ENCODE data around the gene CD59. TPM values are rescaled to one million over a fixed set of nuclear protein-coding genes. Genes with fewer than 3 reads are reported as not detected.

CD59 gene
- total RNA-seq, 1 donor from 2014 or later = 816 TPM

DNA sequence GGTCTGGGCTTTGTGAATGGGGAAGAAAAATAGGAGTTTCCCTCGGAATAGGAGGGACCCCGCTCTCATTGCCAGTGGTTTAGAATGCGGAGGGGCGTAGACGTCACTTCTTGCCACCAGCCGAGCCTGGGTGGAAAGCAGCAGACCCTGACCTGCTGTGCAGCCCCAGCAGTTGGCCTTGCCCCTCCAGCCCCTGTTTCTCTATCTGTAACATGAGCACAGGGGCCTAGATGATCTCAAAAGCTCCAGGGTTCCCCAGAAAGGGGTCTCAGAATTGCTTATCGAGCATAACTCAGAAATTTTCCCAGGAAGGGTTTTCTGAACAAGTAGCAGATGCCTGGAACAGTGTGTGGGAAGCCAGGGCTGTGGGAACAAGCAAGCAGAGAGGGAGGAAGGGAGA, 79.5 kb downstream of the CD59 start:
- no peak overlapping the region for H3K4me3 ChIP-seq
- TF ChIP-seq CTCF (IDR thresholded peaks at IDR 0.05) = no peak
- no peaks in the 10 kb centered on the region for H3K27me3 ChIP-seq (ENCODE audit: low read depth)
- no peak overlapping the region for H3K27ac ChIP-seq
- intact Hi-C loops (cut with DNase I) = no loop called here
- DNase-seq = no peak
- H3K36me3 ChIP-seq = no peaks in the 10 kb centered on the region
- no peaks in the 10 kb centered on the region for H3K4me1 ChIP-seq
- ATAC-seq = no peak
- H3K9me3 ChIP-seq = no peaks in the 10 kb centered on the region

GRCh38 chr11:33655842-33656600, 80.2 kb downstream of the CD59 start:
- H3K27me3 ChIP-seq (ENCODE audit: low read depth) = no peaks in the 10 kb centered on the region
- DNase-seq (no peak), ATAC-seq (no peak)
- H3K4me3 ChIP-seq = no peak overlapping the region
- H3K36me3 ChIP-seq = no peaks in the 10 kb centered on the region
- H3K4me1 ChIP-seq = no peaks in the 10 kb centered on the region
- intact Hi-C loops (cut with DNase I) = no loop called here
- no peaks in the 10 kb centered on the region for H3K9me3 ChIP-seq
- TF ChIP-seq CTCF (IDR thresholded peaks at IDR 0.05) = no peak
- no peak overlapping the region for H3K27ac ChIP-seq

GRCh38 chr11:33654594-33654993, 81.6 kb downstream of the CD59 start:
- H3K36me3 ChIP-seq = no peaks in the 10 kb centered on the region
- ATAC-seq = no peak
- H3K4me3 ChIP-seq = no peak overlapping the region
- no peak overlapping the region for H3K27ac ChIP-seq
- no peaks in the 10 kb centered on the region for H3K4me1 ChIP-seq
- H3K9me3 ChIP-seq = no peaks in the 10 kb centered on the region
- H3K27me3 ChIP-seq (ENCODE audit: low read depth) = no peaks in the 10 kb centered on the region
- TF ChIP-seq CTCF (IDR thresholded peaks at IDR 0.05) = no peak
- DNase-seq = no peak
- intact Hi-C loops (cut with DNase I) = no loop called here

Other genes starting within 250 kb of the CD59 start
- gene C11orf91, start 35.6 kb downstream of the CD59 start, total RNA-seq = not detected
- 32.6 TPM for gene FBXO3, start 38.1 kb upstream of the CD59 start, total RNA-seq
- 56.4 TPM for gene LMO2, start 155.7 kb upstream of the CD59 start, total RNA-seq

Data from lower lobe of right lung (tissue), 2 donors.